CD14-positive monocyte (primary cell): ENCODE data around the gene STEAP3. TPM values are rescaled to one million over a fixed set of nuclear protein-coding genes. Genes with fewer than 3 reads are reported as not detected.

Experiments used
- DNase-seq, 3 donors: peaks; one replicate each; pipeline ENCODE4 v3.0.0-alpha.2; 2011 to 2022
- H2AFZ ChIP-seq: 2 replicates; pipeline ENCODE4 v1.6.0; 2012; ENCODE audit warnings: mild to moderate bottlenecking, low read depth, low read length, inconsistent platforms; ENCODE audit not compliant: insufficient read depth, poor library complexity, severe bottlenecking
- H3K27ac ChIP-seq, 2 donors: 1 replicate in 1 of 2; 2 replicates in 1 of 2; pipeline ENCODE4 v1.5.1; 2012 to 2013; ENCODE audit warnings: low read length in 2 of 2, control low read depth in 1 of 2, inconsistent platforms in 1 of 2, low read depth in 1 of 2, mild to moderate bottlenecking in 1 of 2
- H3K27me3 ChIP-seq, 2 donors: one replicate each; pipeline versions ENCODE4 v1.6.0 to v1.6.1; 2011 to 2013; ENCODE audit warnings: low read length in 2 of 2; ENCODE audit not compliant: control insufficient read depth in 2 of 2, insufficient read depth in 2 of 2
- H3K36me3 ChIP-seq, 2 donors: replicated peaks in 1 of 2; 1 replicate in 1 of 2; 2 replicates in 1 of 2; pipeline versions ENCODE4 v1.5.1 to v1.6.1; 2012 to 2013; ENCODE audit warnings: low read length in 2 of 2, control low read depth in 1 of 2, inconsistent platforms in 1 of 2, mild to moderate bottlenecking in 1 of 2; ENCODE audit not compliant: insufficient read depth in 2 of 2, control insufficient read depth in 1 of 2
- H3K4me1 ChIP-seq, 2 donors: 1 replicate in 1 of 2; 2 replicates in 1 of 2; pipeline versions ENCODE4 v1.5.1 to v1.6.1; 2012 to 2013; ENCODE audit warnings: low read length in 2 of 2, control low read depth in 1 of 2, inconsistent platforms in 1 of 2, mild to moderate bottlenecking in 1 of 2, moderate library complexity in 1 of 2; ENCODE audit not compliant: insufficient read depth in 2 of 2, control insufficient read depth in 1 of 2
- H3K4me2 ChIP-seq: replicated peaks from 2 replicates; pipeline ENCODE3; 2012; ENCODE audit warnings: low read length, moderate library complexity, mild to moderate bottlenecking; ENCODE audit not compliant: poor library complexity, severe bottlenecking; ENCODE audit errors: extremely low read depth
- H3K4me3 ChIP-seq, 3 experiments: fragments of 200-600 bp in 1 of 3; sonication (generic) in 1 of 3; replicated peaks in 1 of 3; 1 replicate in 2 of 3; 2 replicates in 1 of 3; pipeline ENCODE4 v1.5.1; 2011 to 2013; ENCODE audit warnings: low read length in 3 of 3, mild to moderate bottlenecking in 3 of 3, control low read depth in 2 of 3, low read depth in 2 of 3, inconsistent platforms in 1 of 3, moderate library complexity in 1 of 3
- H3K79me2 ChIP-seq: 2 replicates; pipeline ENCODE4 v1.6.0; 2012; ENCODE audit warnings: mild to moderate bottlenecking, control low read depth, inconsistent platforms, low read length, moderate library complexity; ENCODE audit not compliant: insufficient read depth
- H3K9ac ChIP-seq: 2 replicates; pipeline ENCODE4 v1.6.0; 2017; ENCODE audit warnings: low read length, mild to moderate bottlenecking; ENCODE audit not compliant: insufficient read depth, poor library complexity, severe bottlenecking
- H3K9me3 ChIP-seq, 2 donors: replicated peaks in 1 of 2; 1 replicate in 1 of 2; 2 replicates in 1 of 2; pipeline versions ENCODE4 v1.5.1 to v1.6.1; 2012 to 2013; ENCODE audit warnings: low read length in 2 of 2, control low read depth in 1 of 2; ENCODE audit not compliant: control insufficient read depth in 1 of 2, insufficient read depth in 1 of 2
- H4K20me1 ChIP-seq: 2 replicates; pipeline ENCODE4 v1.6.0; 2012; ENCODE audit warnings: mild to moderate bottlenecking, low read length, control low read depth, moderate library complexity; ENCODE audit not compliant: insufficient read depth
- H3K27ac Mint-ChIP-seq, 7 donors: one replicate each; pipeline ENCODE4 v1.8.0; 2020; ENCODE audit warnings: mild to moderate bottlenecking in 7 of 7, mixed read lengths in 7 of 7, moderate library complexity in 6 of 7, inconsistent platforms in 2 of 7
- H3K27me3 Mint-ChIP-seq, 3 donors: one replicate each; pipeline ENCODE4 v1.8.0; 2021 to 2022; ENCODE audit warnings: low read depth in 3 of 3, mild to moderate bottlenecking in 3 of 3, mixed read lengths in 3 of 3, moderate library complexity in 3 of 3, inconsistent platforms in 1 of 3
- H3K36me3 Mint-ChIP-seq, 2 donors: one replicate each; pipeline ENCODE4 v1.8.0; 2020; ENCODE audit warnings: mixed read lengths in 2 of 2, inconsistent platforms in 1 of 2, mild to moderate bottlenecking in 1 of 2
- H3K4me1 Mint-ChIP-seq: one replicate; pipeline ENCODE4 v1.8.0; 2020; ENCODE audit warnings: mild to moderate bottlenecking, mixed read lengths
- H3K4me3 Mint-ChIP-seq, 2 donors: one replicate each; pipeline ENCODE4 v1.8.0; 2020; ENCODE audit warnings: mild to moderate bottlenecking in 2 of 2, mixed read lengths in 2 of 2, moderate library complexity in 1 of 2
- H3K9me3 Mint-ChIP-seq, 7 donors: one replicate each; pipeline ENCODE4 v1.8.0; 2020 to 2022; ENCODE audit warnings: mixed read lengths in 7 of 7, mild to moderate bottlenecking in 6 of 7, moderate library complexity in 6 of 7, inconsistent platforms in 2 of 7
- WGBS: methylation state at CpG from one replicate; pipeline ENCODE4 v1.1.5; 2013; ENCODE audit warnings: missing lambda C conversion rate; ENCODE audit not compliant: insufficient coverage; 5-methylcytosine and 5-hydroxymethylcytosine counted together
- intact Hi-C, 2 donors: fragments of 100-400 bp; cut with micrococcal nuclease; formaldehyde crosslinking; loops; one replicate each; pipeline versions ENCODE4 v1.15.0 to v1.15.1; 2023
- polyA plus RNA-seq, 3 donors: library from polyadenylated mRNA; depleted of rRNA in 1 of 3; unstranded in 2 of 3; stranded (reverse) in 1 of 3; fragments of 300-500 nt in 2 of 3; fragments of >200 nt in 1 of 3; fragmentation: Illumina TruSeq in 2 of 3; gene quantifications; 1 replicate in 2 of 3; 2 replicates in 1 of 3; pipeline ENCODE4 v1.2.3, GENCODE V29; 2012 to 2021
- TF ChIP-seq, protein P1 (sequence below): fragments of 200-600 bp; IDR thresholded peaks from one replicate; pipeline ENCODE4 v1.8.0; 2022; ENCODE audit warnings: antibody characterized with exemption, mild to moderate bottlenecking

The STEAP3 gene
- polyA plus RNA-seq, 3 donors: 3.0 to 10.7 (median 3.3) TPM

GRCh38 chr2:119282996-119283511 lies 59.4 kb downstream of the STEAP3 start:
- peak overlapping the region; percentile 39 for H3K9ac ChIP-seq
- H3K79me2 ChIP-seq: no peaks in the 10 kb centered on the region
- H3K9me3 ChIP-seq: no peaks in the 10 kb centered on the region
- H3K27me3 ChIP-seq: no peaks in the 10 kb centered on the region
- no peak for DNase-seq
- intact Hi-C loops: loop anchor here in 1 of 2 donors (10.0 kb wide), 1 partner anchor 398 kb away; no protein-coding TSS in a partner anchor
- no peaks in the 10 kb centered on the region for H4K20me1 ChIP-seq
- H3K27ac ChIP-seq: peak overlapping the region; percentile 63 to 81
- no peaks in the 10 kb centered on the region for H3K9me3 Mint-ChIP-seq
- peaks cover 0 to 6% of the 10 kb centered on the region in 2 donors for H3K36me3 Mint-ChIP-seq
- H3K4me3 Mint-ChIP-seq: peak overlapping the region; percentile 20 to 75
- peak overlapping the region in 1 of 3 experiments; percentile 60 for H3K4me3 ChIP-seq
- no peaks in the 10 kb centered on the region for H3K36me3 ChIP-seq
- H2AFZ ChIP-seq: peak overlapping the region; percentile 48
- WGBS: 76% methylated on average over 4 of the region's 4 CpGs
- peaks cover 39 to 41% of the 10 kb centered on the region in 2 donors for H3K4me1 ChIP-seq
- peaks cover 0 to 2% (median 1%) of the 10 kb centered on the region in 3 donors for H3K27me3 Mint-ChIP-seq
- H3K4me2 ChIP-seq: peak overlapping the region; percentile 66
- peak overlapping the region; percentile 81 to 93 (median 91) for H3K27ac Mint-ChIP-seq
- peaks cover 42% of the 10 kb centered on the region for H3K4me1 Mint-ChIP-seq
- TF ChIP-seq, protein P1, sequence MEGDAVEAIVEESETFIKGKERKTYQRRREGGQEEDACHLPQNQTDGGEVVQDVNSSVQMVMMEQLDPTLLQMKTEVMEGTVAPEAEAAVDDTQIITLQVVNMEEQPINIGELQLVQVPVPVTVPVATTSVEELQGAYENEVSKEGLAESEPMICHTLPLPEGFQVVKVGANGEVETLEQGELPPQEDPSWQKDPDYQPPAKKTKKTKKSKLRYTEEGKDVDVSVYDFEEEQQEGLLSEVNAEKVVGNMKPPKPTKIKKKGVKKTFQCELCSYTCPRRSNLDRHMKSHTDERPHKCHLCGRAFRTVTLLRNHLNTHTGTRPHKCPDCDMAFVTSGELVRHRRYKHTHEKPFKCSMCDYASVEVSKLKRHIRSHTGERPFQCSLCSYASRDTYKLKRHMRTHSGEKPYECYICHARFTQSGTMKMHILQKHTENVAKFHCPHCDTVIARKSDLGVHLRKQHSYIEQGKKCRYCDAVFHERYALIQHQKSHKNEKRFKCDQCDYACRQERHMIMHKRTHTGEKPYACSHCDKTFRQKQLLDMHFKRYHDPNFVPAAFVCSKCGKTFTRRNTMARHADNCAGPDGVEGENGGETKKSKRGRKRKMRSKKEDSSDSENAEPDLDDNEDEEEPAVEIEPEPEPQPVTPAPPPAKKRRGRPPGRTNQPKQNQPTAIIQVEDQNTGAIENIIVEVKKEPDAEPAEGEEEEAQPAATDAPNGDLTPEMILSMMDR: no peak

GRCh38 chr2:119283873-119284331 lies 60.3 kb downstream of the STEAP3 start:
- H3K4me1 Mint-ChIP-seq: peaks cover 42% of the 10 kb centered on the region
- Histone ChIP-seq H3K79me2 (no peaks in the 10 kb centered on the region), H3K4me3 (peak overlapping the region in 1 of 3 experiments; percentile 57), H3K9me3 (no peaks in the 10 kb centered on the region), H3K4me2 (peak overlapping the region; percentile 52), H3K9ac (no peak overlapping the region), H3K36me3 (no peaks in the 10 kb centered on the region), H4K20me1 (no peaks in the 10 kb centered on the region), H2AFZ (peak overlapping the region; percentile 13), H3K27me3 (no peaks in the 10 kb centered on the region), H3K27ac (peak overlapping the region; percentile 54 to 81), H3K4me1 (peaks cover 39 to 41% of the 10 kb centered on the region in 2 donors)
- H3K27ac Mint-ChIP-seq: peak overlapping the region; percentile 75 to 91 (median 91)
- DNase-seq: peak; percentile 92 to 98 (median 94)
- H3K27me3 Mint-ChIP-seq: peaks cover 0 to 2% (median 1%) of the 10 kb centered on the region in 3 donors
- no peaks in the 10 kb centered on the region for H3K9me3 Mint-ChIP-seq
- 12% methylated on average over 7 of the region's 10 CpGs for WGBS
- TF ChIP-seq, protein P1: no peak
- H3K36me3 Mint-ChIP-seq: peaks cover 0 to 6% of the 10 kb centered on the region in 2 donors
- peak overlapping the region; percentile 60 to 77 for H3K4me3 Mint-ChIP-seq
- intact Hi-C loops: loop anchor here in 1 of 2 donors (10.0 kb wide), 1 partner anchor 399 kb away; no protein-coding TSS in a partner anchor
